Large intestine (tissue), 3 donors: ENCODE data around the gene KRT4. TPM values are rescaled to one million over a fixed set of nuclear protein-coding genes. Genes with fewer than 3 reads are reported as not detected.

ENCODE experiments used
- DNase-seq, 2 donors: peaks; one replicate each; pipeline versions ENCODE4 v3.0.0 to v3.0.0-alpha.2; 2013
- H3K27ac ChIP-seq: one replicate; pipeline ENCODE4 v1.5.1; 2013; ENCODE audit warnings: low read length
- H3K27me3 ChIP-seq: 2 replicates; pipeline ENCODE4 v1.6.1; 2013; ENCODE audit warnings: low read length; ENCODE audit not compliant: control insufficient read depth, insufficient read depth
- H3K36me3 ChIP-seq: 2 replicates; pipeline ENCODE4 v1.6.1; 2013; ENCODE audit warnings: low read length; ENCODE audit not compliant: control insufficient read depth, insufficient read depth
- H3K4me1 ChIP-seq: one replicate; pipeline ENCODE4 v1.6.1; 2013; ENCODE audit warnings: low read length; ENCODE audit not compliant: control insufficient read depth, insufficient read depth
- H3K4me3 ChIP-seq: one replicate; pipeline ENCODE4 v1.5.1; 2013; ENCODE audit warnings: low read length
- H3K9me3 ChIP-seq: one replicate; pipeline ENCODE4 v1.6.1; 2013; ENCODE audit warnings: mild to moderate bottlenecking, low read depth, low read length, moderate library complexity; ENCODE audit not compliant: control insufficient read depth
- WGBS: methylation state at CpG from one replicate; pipeline ENCODE4 v1.1.5; 2013; ENCODE audit warnings: low lambda C conversion rate; ENCODE audit not compliant: insufficient coverage; 5-methylcytosine and 5-hydroxymethylcytosine counted together
- polyA plus RNA-seq: library from polyadenylated mRNA; unstranded; fragments of 120-200 nt; gene quantifications from one replicate; pipeline ENCODE4 v1.2.1, GENCODE V29; 2013

Gene KRT4
- polyA plus RNA-seq, 1 donor = not detected

- DNase-seq = peak in 1 of 2 donors; percentile 12
- no peak within 1 kb of the TSS for H3K27ac ChIP-seq
- H3K36me3 ChIP-seq = no peaks in the 10 kb centered on the region
- H3K4me3 ChIP-seq = no peak within 1 kb of the TSS
- no peaks in the 10 kb centered on the region for H3K4me1 ChIP-seq
- H3K27me3 ChIP-seq = no peaks in the 10 kb centered on the region
- WGBS = no CpG with 5 or more reads among the region's 16 CpGs
- H3K9me3 ChIP-seq = no peaks in the 10 kb centered on the region
Measured at GRCh38 chr12:52848661-52849255, 34.8 kb upstream of the KRT4 start, which contains the start of gene KRT78. Gene KRT78, minus strand, starts transcription at chr12:52848994. Its CDS starts 64 bp downstream, at chr12:52848930.

GRCh38 chr12:52847335-52848102 lies 33.6 kb upstream of the KRT4 start:
- Histone ChIP-seq H3K27ac (no peak overlapping the region), H3K9me3 (no peaks in the 10 kb centered on the region), H3K4me1 (no peaks in the 10 kb centered on the region), H3K4me3 (no peak overlapping the region), H3K27me3 (no peaks in the 10 kb centered on the region), H3K36me3 (no peaks in the 10 kb centered on the region)
- DNase-seq = no peak
- WGBS = 60% methylated on average over 1 of the region's 12 CpGs

GRCh38 chr12:52846356-52846970 lies 32.5 kb upstream of the KRT4 start:
- Histone ChIP-seq H3K27ac (no peak overlapping the region), H3K4me3 (no peak overlapping the region), H3K4me1 (no peaks in the 10 kb centered on the region), H3K9me3 (no peaks in the 10 kb centered on the region), H3K27me3 (no peaks in the 10 kb centered on the region), H3K36me3 (no peaks in the 10 kb centered on the region)
- no peak for DNase-seq
- no CpG with 5 or more reads among the region's 8 CpGs for WGBS

GRCh38 chr12:52845946-52846345 lies 32.0 kb upstream of the KRT4 start:
- no peaks in the 10 kb centered on the region for H3K9me3 ChIP-seq
- no peaks in the 10 kb centered on the region for H3K27me3 ChIP-seq
- H3K27ac ChIP-seq = no peak overlapping the region
- H3K4me1 ChIP-seq = no peaks in the 10 kb centered on the region
- no CpG with 5 or more reads among the region's 1 CpG for WGBS
- no peak for DNase-seq
- no peak overlapping the region for H3K4me3 ChIP-seq
- H3K36me3 ChIP-seq = no peaks in the 10 kb centered on the region

- no peak for DNase-seq
- no CpG with 5 or more reads among the region's 11 CpGs for WGBS
- Histone ChIP-seq H3K9me3 (no peaks in the 10 kb centered on the region), H3K27ac (no peak overlapping the region), H3K27me3 (peaks cover 4% of the 10 kb centered on the region), H3K4me3 (no peak overlapping the region), H3K4me1 (no peaks in the 10 kb centered on the region), H3K36me3 (no peaks in the 10 kb centered on the region)
Measured at GRCh38 chr12:52844386-52844785, 30.5 kb upstream of the KRT4 start.

- WGBS = no CpG with 5 or more reads among the region's 18 CpGs
- H3K27me3 ChIP-seq = peaks cover 13% of the 10 kb centered on the region
- no peak overlapping the region for H3K4me3 ChIP-seq
- no peaks in the 10 kb centered on the region for H3K36me3 ChIP-seq
- H3K9me3 ChIP-seq = no peaks in the 10 kb centered on the region
- no peak overlapping the region for H3K27ac ChIP-seq
- DNase-seq = no peak
- H3K4me1 ChIP-seq = no peaks in the 10 kb centered on the region
Measured at GRCh38 chr12:52839436-52840105, 25.7 kb upstream of the KRT4 start.

- Histone ChIP-seq H3K4me3 (no peak overlapping the region), H3K4me1 (no peaks in the 10 kb centered on the region), H3K9me3 (no peaks in the 10 kb centered on the region), H3K27ac (no peak overlapping the region), H3K27me3 (peaks cover 13% of the 10 kb centered on the region), H3K36me3 (no peaks in the 10 kb centered on the region)
- no peak for DNase-seq
- no CpG with 5 or more reads among the region's 14 CpGs for WGBS
Measured at GRCh38 chr12:52838609-52839435, 24.9 kb upstream of the KRT4 start.

GRCh38 chr12:52837781-52838608 lies 24.1 kb upstream of the KRT4 start:
- no peak overlapping the region for H3K27ac ChIP-seq
- H3K4me3 ChIP-seq = no peak overlapping the region
- DNase-seq = no peak
- H3K36me3 ChIP-seq = no peaks in the 10 kb centered on the region
- peaks cover 13% of the 10 kb centered on the region for H3K27me3 ChIP-seq
- H3K9me3 ChIP-seq = no peaks in the 10 kb centered on the region
- no peaks in the 10 kb centered on the region for H3K4me1 ChIP-seq
- no CpG with 5 or more reads among the region's 6 CpGs for WGBS

GRCh38 chr12:52837413-52837741 lies 23.5 kb upstream of the KRT4 start:
- H3K27ac ChIP-seq = no peak overlapping the region
- peaks cover 13% of the 10 kb centered on the region for H3K27me3 ChIP-seq
- H3K9me3 ChIP-seq = no peaks in the 10 kb centered on the region
- no peak for DNase-seq
- H3K36me3 ChIP-seq = no peaks in the 10 kb centered on the region
- WGBS = no CpG with 5 or more reads among the region's 9 CpGs
- no peaks in the 10 kb centered on the region for H3K4me1 ChIP-seq
- H3K4me3 ChIP-seq = no peak overlapping the region
